ENCODE data around the gene SH2D7. TPM values are rescaled to one million over a fixed set of nuclear protein-coding genes. Genes with fewer than 3 reads are reported as not detected.

The SH2D7 gene
- total RNA-seq, 1 experiment from 2014 or later = not detected

GRCh38 chr15:78104119-78104479, 11.7 kb downstream of the SH2D7 start:
- no peak for DNase-seq (ENCODE audit: low spot score)
- Histone ChIP-seq H3K36me3 (ENCODE audit: insufficient read depth, low read length, poor library complexity, severe bottlenecking) (no peaks in the 10 kb centered on the region), H3K4me1 (ENCODE audit: insufficient read depth, low read length, poor library complexity, severe bottlenecking) (no peaks in the 10 kb centered on the region), H3K27me3 (replicated peaks; ENCODE audit: insufficient read depth, low read depth, low read length, poor library complexity) (no peaks in the 10 kb centered on the region), H3K27ac (ENCODE audit: low read depth, low read length, poor library complexity, severe bottlenecking) (no peak overlapping the region), H3K9me3 (ENCODE audit: low read depth, low read length, poor library complexity, severe bottlenecking) (no peaks in the 10 kb centered on the region), H3K4me3 (ENCODE audit: low read depth, low read length, poor library complexity, severe bottlenecking) (no peak overlapping the region)
- ChIA-PET POLR2A (ENCODE audit: low non-redundant PET) (no interaction called here), CTCF (interaction anchor here (0.7 kb wide), 1 partner anchor 435 kb away, joined by 4 read pairs; no protein-coding TSS in a partner anchor)
- no peak for TF ChIP-seq EZH2 (IDR thresholded peaks at IDR 0.05; ENCODE audit: borderline replicate concordance, low read depth, low read length, poor library complexity, severe bottlenecking)
- no peak for TF ChIP-seq CTCF (conservative IDR thresholded peaks at IDR 0.05; ENCODE audit: low read depth, low read length)
- no TSS peak for BruUV-seq (replicated peaks)
- intact Hi-C loops (cut with micrococcal nuclease; ENCODE audit: unreplicated experiment) = no loop called here

DNA sequence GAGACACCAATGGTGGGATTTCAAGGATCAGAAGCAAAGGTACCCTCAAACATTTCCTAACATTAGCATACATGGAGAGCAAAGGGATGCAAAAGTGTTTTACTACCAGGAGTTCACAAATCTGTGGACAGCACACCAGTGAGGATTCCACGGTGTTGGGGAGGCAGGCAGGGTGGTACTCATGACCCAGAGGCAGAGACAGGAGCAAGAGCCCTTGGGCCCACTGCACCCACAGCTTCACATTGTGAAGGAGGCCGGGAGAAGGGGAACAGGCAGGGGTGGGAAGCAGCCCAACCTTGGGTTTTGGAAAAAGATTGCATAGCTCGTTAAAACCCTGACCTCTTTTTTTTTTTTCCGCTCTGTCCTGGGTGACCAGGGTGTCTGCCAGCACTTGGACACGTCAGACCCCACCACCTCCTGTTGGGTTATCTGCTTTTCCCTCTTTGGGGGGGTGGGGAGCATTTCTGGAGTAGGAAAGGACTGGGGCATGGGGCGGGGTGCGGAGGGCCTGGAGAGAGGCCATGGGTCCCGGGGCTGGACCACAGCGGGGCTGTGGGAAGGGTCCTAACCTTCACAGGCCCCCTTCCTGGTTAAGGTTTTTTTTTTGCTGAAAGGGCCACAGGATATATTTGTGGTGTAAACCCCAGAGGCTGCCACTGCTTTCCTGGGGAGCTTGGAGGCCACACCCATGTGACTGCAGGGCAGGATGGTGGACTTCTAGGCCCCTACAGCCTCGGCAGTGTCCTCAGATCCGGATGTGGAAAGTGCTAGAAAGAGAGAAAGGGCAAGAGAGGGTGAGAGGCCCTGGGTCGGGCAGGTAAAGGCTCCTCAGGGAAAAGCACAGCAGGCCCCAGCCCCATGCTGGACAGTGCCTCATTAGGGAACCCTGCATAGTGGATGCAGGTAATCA, 12.5 kb downstream of the SH2D7 start:
- CTCF ChIA-PET = interaction anchor here (0.7 kb wide), 2 partner anchors 20 to 436 kb away, joined by 3 to 4 read pairs; no protein-coding TSS in a partner anchor
- Histone ChIP-seq H3K4me1 (ENCODE audit: insufficient read depth, low read length, poor library complexity, severe bottlenecking) (no peaks in the 10 kb centered on the region), H3K27me3 (replicated peaks; ENCODE audit: insufficient read depth, low read depth, low read length, poor library complexity) (no peaks in the 10 kb centered on the region), H3K36me3 (ENCODE audit: insufficient read depth, low read length, poor library complexity, severe bottlenecking) (no peaks in the 10 kb centered on the region), H3K9me3 (ENCODE audit: low read depth, low read length, poor library complexity, severe bottlenecking) (no peaks in the 10 kb centered on the region), H3K27ac (ENCODE audit: low read depth, low read length, poor library complexity, severe bottlenecking) (no peak overlapping the region), H3K4me3 (ENCODE audit: low read depth, low read length, poor library complexity, severe bottlenecking) (no peak overlapping the region)
- BruUV-seq (replicated peaks) = no TSS peak
- intact Hi-C loops (cut with micrococcal nuclease; ENCODE audit: unreplicated experiment) = no loop called here
- TF ChIP-seq EZH2 (IDR thresholded peaks at IDR 0.05; ENCODE audit: borderline replicate concordance, low read depth, low read length, poor library complexity, severe bottlenecking) (no peak), CTCF (conservative IDR thresholded peaks at IDR 0.05; ENCODE audit: low read depth, low read length) (no peak)
- no peak for DNase-seq (ENCODE audit: low spot score)
- POLR2A ChIA-PET (ENCODE audit: low non-redundant PET) = interaction anchor here (0.6 kb wide), 1 partner anchor 8 kb away, joined by 5 read pairs; no protein-coding TSS in a partner anchor

DNA sequence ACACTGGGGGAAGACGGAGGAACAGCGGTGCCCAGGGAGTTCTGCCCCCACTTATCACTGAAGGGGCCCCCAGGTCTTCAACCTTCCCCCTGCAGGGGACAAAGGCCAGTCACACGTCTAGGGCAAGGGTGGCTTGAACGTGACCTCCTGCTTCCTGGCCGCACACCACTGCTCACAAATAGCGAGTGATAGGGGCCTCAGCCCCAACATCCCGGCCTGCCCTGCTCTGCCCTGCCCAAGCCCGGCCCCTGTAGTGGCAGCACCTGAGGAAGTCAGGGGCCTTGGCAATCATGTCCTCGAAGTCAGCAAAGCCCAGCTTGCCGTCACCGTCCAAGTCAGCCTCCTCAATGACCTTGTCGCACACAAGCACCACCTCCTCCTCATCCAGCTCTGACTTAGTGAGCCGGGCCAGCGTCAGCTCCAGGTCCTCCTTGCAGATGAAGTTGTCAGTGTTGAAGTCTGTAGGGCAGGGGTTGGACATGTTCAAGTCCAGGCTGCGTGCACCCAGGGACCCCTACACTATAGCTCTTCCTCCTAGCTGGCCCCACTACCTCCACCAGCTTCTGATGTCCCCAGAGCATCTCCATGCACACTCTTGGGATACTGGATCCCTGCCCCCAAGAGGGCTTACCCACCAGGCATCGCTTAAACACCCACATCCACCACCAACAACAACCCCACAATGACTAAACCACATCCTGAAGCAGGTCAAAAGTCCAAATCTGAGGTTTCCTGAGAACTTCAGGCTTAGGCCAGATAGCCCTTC, 13.3 kb downstream of the SH2D7 start:
- intact Hi-C loops (cut with micrococcal nuclease; ENCODE audit: unreplicated experiment) = no loop called here
- H3K36me3 ChIP-seq (ENCODE audit: insufficient read depth, low read length, poor library complexity, severe bottlenecking) = no peaks in the 10 kb centered on the region
- H3K27ac ChIP-seq (ENCODE audit: low read depth, low read length, poor library complexity, severe bottlenecking) = no peak overlapping the region
- H3K9me3 ChIP-seq (ENCODE audit: low read depth, low read length, poor library complexity, severe bottlenecking) = no peaks in the 10 kb centered on the region
- H3K27me3 ChIP-seq (replicated peaks; ENCODE audit: insufficient read depth, low read depth, low read length, poor library complexity) = no peaks in the 10 kb centered on the region
- CTCF ChIA-PET = no interaction called here
- TF ChIP-seq EZH2 (IDR thresholded peaks at IDR 0.05; ENCODE audit: borderline replicate concordance, low read depth, low read length, poor library complexity, severe bottlenecking) = no peak
- TF ChIP-seq CTCF (conservative IDR thresholded peaks at IDR 0.05; ENCODE audit: low read depth, low read length) = no peak
- no peak for DNase-seq (ENCODE audit: low spot score)
- H3K4me1 ChIP-seq (ENCODE audit: insufficient read depth, low read length, poor library complexity, severe bottlenecking) = no peaks in the 10 kb centered on the region
- POLR2A ChIA-PET (ENCODE audit: low non-redundant PET) = no interaction called here
- no peak overlapping the region for H3K4me3 ChIP-seq (ENCODE audit: low read depth, low read length, poor library complexity, severe bottlenecking)
- no TSS peak for BruUV-seq (replicated peaks)
